Ishikawa (cell line): ENCODE data around the gene GXYLT2.

Experiments
- CEBPB ChIP-seq: IDR thresholded peaks from 2 replicates; pipeline ENCODE4 v1.6.1; 2012
- CREB1 ChIP-seq: IDR thresholded peaks from 2 replicates; pipeline ENCODE4 v1.6.1; 2012; ENCODE audit warnings: low read depth
- EGR1 ChIP-seq: IDR thresholded peaks from 2 replicates; pipeline ENCODE4 v1.6.1; 2012
- EP300 ChIP-seq: IDR thresholded peaks from 2 replicates; pipeline ENCODE4 v1.6.1; 2012; ENCODE audit warnings: borderline replicate concordance
- FOXM1 ChIP-seq: IDR thresholded peaks from 2 replicates; pipeline ENCODE4 v1.6.1; 2012; ENCODE audit warnings: low read depth, borderline replicate concordance
- MAX ChIP-seq: IDR thresholded peaks from 2 replicates; pipeline ENCODE4 v1.6.1; 2012
- NFIC ChIP-seq: IDR thresholded peaks from 2 replicates; pipeline ENCODE4 v1.6.1; 2012
- RAD21 ChIP-seq: IDR thresholded peaks from 2 replicates; pipeline ENCODE4 v1.6.1; 2012; ENCODE audit warnings: low read depth
- REST ChIP-seq: IDR thresholded peaks from 2 replicates; pipeline ENCODE4 v1.6.1; 2012; ENCODE audit warnings: low read depth, mild to moderate bottlenecking
- TAF1 ChIP-seq: IDR thresholded peaks from 2 replicates; pipeline ENCODE4 v1.6.1; 2012; ENCODE audit warnings: low read depth, mild to moderate bottlenecking
- TCF12 ChIP-seq: IDR thresholded peaks from 2 replicates; pipeline ENCODE4 v1.6.1; 2012; ENCODE audit warnings: low read depth
- TEAD4 ChIP-seq: IDR thresholded peaks from 2 replicates; pipeline ENCODE4 v1.6.1; 2012
- USF1 ChIP-seq: IDR thresholded peaks from 2 replicates; pipeline ENCODE4 v1.6.1; 2012
- YY1 ChIP-seq: IDR thresholded peaks from 2 replicates; pipeline ENCODE4 v1.6.1; 2012; ENCODE audit warnings: low read depth
- ZBTB7A ChIP-seq: IDR thresholded peaks from 2 replicates; pipeline ENCODE4 v1.6.1; 2012; ENCODE audit warnings: low read depth

Gene GXYLT2

GRCh38 chr3:72909591-72909990 lies 21.7 kb downstream of the GXYLT2 start:
- TF ChIP-seq MAX (no peak), NFIC (no peak), EGR1 (no peak)

GRCh38 chr3:72912532-72912931 lies 24.7 kb downstream of the GXYLT2 start:
- TF ChIP-seq MAX (no peak), CREB1 (no peak), YY1 (no peak), FOXM1 (no peak), REST (no peak)

- TF ChIP-seq EGR1 (no peak), NFIC (no peak), MAX (no peak), YY1 (no peak), ZBTB7A (no peak), CREB1 (no peak), TAF1 (no peak)
Measured at GRCh38 chr3:72914383-72914782, 26.5 kb downstream of the GXYLT2 start.

- TF ChIP-seq REST (no peak), YY1 (no peak), MAX (no peak), TCF12 (no peak), USF1 (no peak), FOXM1 (no peak), ZBTB7A (no peak), EP300 (no peak), RAD21 (no peak), TEAD4 (no peak), EGR1 (no peak), CEBPB (no peak), CREB1 (no peak)
Measured at GRCh38 chr3:72916250-72916649, 28.4 kb downstream of the GXYLT2 start.

- TF ChIP-seq CREB1 = no peak
- TF ChIP-seq CEBPB = no peak
- TF ChIP-seq EGR1 = no peak
- TF ChIP-seq EP300 = no peak
- no peak for TF ChIP-seq TCF12
- TF ChIP-seq MAX = no peak
- TF ChIP-seq TEAD4 = no peak
- no peak for TF ChIP-seq TAF1
- no peak for TF ChIP-seq USF1
- TF ChIP-seq NFIC = no peak
- no peak for TF ChIP-seq ZBTB7A
- TF ChIP-seq RAD21 = no peak
- TF ChIP-seq FOXM1 = no peak
- TF ChIP-seq YY1 = no peak
Measured at GRCh38 chr3:72919520-72919919, 31.7 kb downstream of the GXYLT2 start.

- TF ChIP-seq EP300 = no peak
- TF ChIP-seq TAF1 = no peak
- no peak for TF ChIP-seq YY1
- no peak for TF ChIP-seq CREB1
- TF ChIP-seq ZBTB7A = no peak
- no peak for TF ChIP-seq EGR1
- TF ChIP-seq FOXM1 = no peak
- TF ChIP-seq TEAD4 = no peak
- no peak for TF ChIP-seq RAD21
- no peak for TF ChIP-seq REST
- no peak for TF ChIP-seq USF1
- no peak for TF ChIP-seq TCF12
- TF ChIP-seq CEBPB = no peak
- TF ChIP-seq MAX = no peak
- no peak for TF ChIP-seq NFIC
Measured at GRCh38 chr3:72924055-72924454, 36.2 kb downstream of the GXYLT2 start.
